Activated B cell treated with CpG ODN at 0.5 μM for 24 hours (primary cell): ENCODE data around the gene PHETA1. TPM values are rescaled to one million over a fixed set of nuclear protein-coding genes. Genes with fewer than 3 reads are reported as not detected.

Experiments used
- ATAC-seq: fragments of 200-7000 bp; cut with Tn5 transposase; one replicate; pipeline ENCODE4 v1.10.0; 2021; ENCODE audit warnings: low read depth, mild to moderate bottlenecking, moderate library complexity
- CTCF ChIA-PET: fragments of 350-600 bp; sonication (Branson Sonifier 250); formaldehyde crosslinking; loops from one replicate; lab custom pipeline; 2021; ENCODE audit warnings: antibody characterized with exemption; lab: Charles Lee
- POLR2A ChIA-PET: fragments of 350-600 bp; sonication (Branson Sonifier 250); formaldehyde crosslinking; loops from one replicate; lab custom pipeline; 2021; ENCODE audit warnings: antibody characterized with exemption; lab: Charles Lee
- DNase-seq: peaks from one replicate; pipeline ENCODE4 v3.0.0; 2022
- H3K27ac Mint-ChIP-seq: one replicate; pipeline ENCODE4 v1.8.0; 2020; ENCODE audit warnings: mixed read lengths
- H3K27me3 Mint-ChIP-seq: one replicate; pipeline ENCODE4 v1.8.0; 2021; ENCODE audit warnings: mixed read lengths
- H3K36me3 Mint-ChIP-seq: one replicate; pipeline ENCODE4 v1.8.0; 2021; ENCODE audit warnings: low read depth, mixed read lengths
- H3K4me1 Mint-ChIP-seq: one replicate; pipeline ENCODE4 v1.8.0; 2021; ENCODE audit warnings: mixed read lengths
- H3K4me3 Mint-ChIP-seq: one replicate; pipeline ENCODE4 v1.8.0; 2020; ENCODE audit warnings: mild to moderate bottlenecking, mixed read lengths
- H3K9me3 Mint-ChIP-seq: one replicate; pipeline ENCODE4 v1.8.0; 2020; ENCODE audit warnings: mixed read lengths
- CTCF ChIP-seq: fragments of 200-600 bp; IDR thresholded peaks from one replicate; pipeline ENCODE4 v1.8.0; 2022; ENCODE audit warnings: antibody characterized with exemption, mild to moderate bottlenecking
- intact Hi-C: fragments of 100-400 bp; cut with micrococcal nuclease; formaldehyde crosslinking; loops from one replicate; pipeline ENCODE4 v1.15.1; 2024
- total RNA-seq: library from RNA; stranded (reverse); gene quantifications from 2 replicates; pipeline ENCODE4 v1.2.3, GENCODE V29; 2022

The PHETA1 gene
- total RNA-seq, 1 donor from 2014 or later = 2.0 TPM

DNA sequence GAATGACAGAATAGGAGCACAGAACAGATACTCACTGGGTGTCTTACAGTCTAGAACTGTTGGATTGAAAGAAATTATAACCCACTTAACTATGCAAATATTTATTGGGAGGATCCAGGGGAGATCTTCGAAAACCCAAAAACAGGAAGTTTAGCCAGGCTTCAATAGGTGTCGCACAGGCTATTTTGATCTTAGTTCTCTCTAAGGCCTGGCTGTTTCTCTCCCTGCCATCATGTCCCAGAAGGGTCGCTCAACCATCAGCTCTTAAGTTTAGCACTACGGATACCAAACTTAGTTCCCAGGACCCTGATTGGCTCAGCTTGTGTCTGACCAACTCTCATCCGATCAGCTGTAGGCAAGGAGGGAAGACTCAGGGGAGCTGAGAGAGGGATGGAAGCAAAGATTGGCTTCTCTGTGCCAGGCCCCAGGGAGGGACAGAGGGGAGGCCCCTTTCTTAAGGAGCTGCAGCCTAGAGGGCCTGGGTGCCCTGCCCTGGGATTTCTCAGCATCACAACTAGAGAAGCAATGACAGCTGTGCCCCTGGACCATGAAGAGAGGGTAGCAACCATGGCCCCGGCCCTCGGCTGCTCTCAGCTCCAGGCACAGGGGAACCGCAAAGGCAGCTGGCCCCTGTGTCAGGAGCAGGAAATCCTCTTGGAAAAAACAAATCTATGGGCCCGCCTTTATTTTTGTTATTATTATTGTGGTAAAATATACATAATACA lies 13.5 kb downstream of the PHETA1 start:
- Mint-ChIP-seq H3K9me3 (no peaks in the 10 kb centered on the region), H3K27ac (peak overlapping the region; percentile 87), H3K4me1 (peaks cover 71% of the 10 kb centered on the region), H3K4me3 (peak overlapping the region; percentile 44), H3K27me3 (no peaks in the 10 kb centered on the region), H3K36me3 (no peaks in the 10 kb centered on the region)
- ATAC-seq = peak; percentile 91
- TF ChIP-seq CTCF = no peak
- POLR2A ChIA-PET = interaction anchor here (0.6 to 1.3 kb wide), 6 partner anchors 13 to 89 kb away, joined by 3 to 5 read pairs (median 4); no protein-coding TSS in a partner anchor
- CTCF ChIA-PET = interaction anchor here (0.9 to 1.5 kb wide), 5 partner anchors 13 to 96 kb away, joined by 3 to 6 read pairs (median 3); partner anchors contain the start of gene PHETA1
- intact Hi-C loops = loop anchor here (1.0 to 5.0 kb wide), 3 partner anchors 13 to 1073 kb away; partner anchors contain the start of genes ATP2A2 and SH2B3
- peak; percentile 47 for DNase-seq

GRCh38 chr12:111354511-111354910 lies 14.4 kb downstream of the PHETA1 start:
- no peak for TF ChIP-seq CTCF
- POLR2A ChIA-PET = no interaction called here

GRCh38 chr12:111353603-111354295 lies 15.1 kb downstream of the PHETA1 start:
- CTCF ChIA-PET = interaction anchor here (1.0 to 1.3 kb wide), 2 partner anchors 43 kb away, joined by 3 read pairs; no protein-coding TSS in a partner anchor

More at GRCh38 chr12:111354511-111354910, 14.4 kb downstream of the PHETA1 start:
- intact Hi-C loops = loop anchor here (2.0 kb wide), 1 partner anchor 50 kb away; the partner anchor contains the start of gene SH2B3
- no peaks in the 10 kb centered on the region for H3K27me3 Mint-ChIP-seq
- peaks cover 63% of the 10 kb centered on the region for H3K4me1 Mint-ChIP-seq
- H3K27ac Mint-ChIP-seq = peak overlapping the region; percentile 87
- ATAC-seq = no peak
- no peaks in the 10 kb centered on the region for H3K9me3 Mint-ChIP-seq
- CTCF ChIA-PET = interaction anchor here (1.0 to 1.1 kb wide), 2 partner anchors 23 to 42 kb away, joined by 3 read pairs; no protein-coding TSS in a partner anchor
- DNase-seq = no peak
- no peak overlapping the region for H3K4me3 Mint-ChIP-seq
- H3K36me3 Mint-ChIP-seq = no peaks in the 10 kb centered on the region

DNA sequence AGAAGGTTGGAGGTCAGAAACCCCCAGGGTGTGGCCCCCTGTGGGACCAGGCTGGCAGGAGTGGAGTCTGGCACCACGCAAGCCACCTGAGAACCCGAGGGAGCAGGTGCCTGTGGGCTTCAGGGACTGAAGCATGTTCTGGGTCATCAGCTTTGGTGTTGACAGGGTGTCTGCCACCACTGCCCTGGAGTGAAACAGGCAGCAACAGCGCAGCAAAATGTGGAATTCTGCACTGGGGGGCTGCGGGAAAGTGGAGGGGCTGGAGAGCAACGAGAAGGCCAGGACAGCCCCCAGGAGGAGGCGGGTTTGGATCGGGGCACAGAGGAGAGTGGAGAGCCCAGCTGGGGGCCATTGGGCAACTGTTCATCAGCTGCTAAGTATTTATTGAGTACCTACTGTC lies 15.9 kb downstream of the PHETA1 start:
- Mint-ChIP-seq H3K9me3 (peaks cover 8% of the 10 kb centered on the region), H3K36me3 (no peaks in the 10 kb centered on the region), H3K4me1 (peaks cover 50% of the 10 kb centered on the region), H3K27ac (peak overlapping the region; percentile 0), H3K27me3 (no peaks in the 10 kb centered on the region), H3K4me3 (no peak overlapping the region)
- no peak for ATAC-seq
- DNase-seq = no peak
- intact Hi-C loops = no loop called here
- CTCF ChIA-PET = interaction anchor here (1.3 kb wide), 1 partner anchor 44 kb away, joined by 3 read pairs; no protein-coding TSS in a partner anchor
- POLR2A ChIA-PET = no interaction called here
- TF ChIP-seq CTCF = no peak

More at GRCh38 chr12:111353603-111354295, 15.1 kb downstream of the PHETA1 start:
- Mint-ChIP-seq H3K36me3 (no peaks in the 10 kb centered on the region), H3K9me3 (peaks cover 3% of the 10 kb centered on the region), H3K27ac (peak overlapping the region; percentile 87), H3K4me1 (peaks cover 55% of the 10 kb centered on the region), H3K27me3 (no peaks in the 10 kb centered on the region), H3K4me3 (no peak overlapping the region)
- no peak for DNase-seq
- intact Hi-C loops = loop anchor here (2.0 kb wide), 1 partner anchor 51 kb away; the partner anchor contains the start of gene SH2B3
- no peak for TF ChIP-seq CTCF
- no peak for ATAC-seq
- POLR2A ChIA-PET = no interaction called here
